ENCODE data around the gene CD40. TPM values are rescaled to one million over a fixed set of nuclear protein-coding genes. Genes with fewer than 3 reads are reported as not detected.

CD40 gene
- total and polyA plus RNA-seq, 3 donors from 2014 or later, result 5.0 to 8.8 (median 5.3) TPM

DNA sequence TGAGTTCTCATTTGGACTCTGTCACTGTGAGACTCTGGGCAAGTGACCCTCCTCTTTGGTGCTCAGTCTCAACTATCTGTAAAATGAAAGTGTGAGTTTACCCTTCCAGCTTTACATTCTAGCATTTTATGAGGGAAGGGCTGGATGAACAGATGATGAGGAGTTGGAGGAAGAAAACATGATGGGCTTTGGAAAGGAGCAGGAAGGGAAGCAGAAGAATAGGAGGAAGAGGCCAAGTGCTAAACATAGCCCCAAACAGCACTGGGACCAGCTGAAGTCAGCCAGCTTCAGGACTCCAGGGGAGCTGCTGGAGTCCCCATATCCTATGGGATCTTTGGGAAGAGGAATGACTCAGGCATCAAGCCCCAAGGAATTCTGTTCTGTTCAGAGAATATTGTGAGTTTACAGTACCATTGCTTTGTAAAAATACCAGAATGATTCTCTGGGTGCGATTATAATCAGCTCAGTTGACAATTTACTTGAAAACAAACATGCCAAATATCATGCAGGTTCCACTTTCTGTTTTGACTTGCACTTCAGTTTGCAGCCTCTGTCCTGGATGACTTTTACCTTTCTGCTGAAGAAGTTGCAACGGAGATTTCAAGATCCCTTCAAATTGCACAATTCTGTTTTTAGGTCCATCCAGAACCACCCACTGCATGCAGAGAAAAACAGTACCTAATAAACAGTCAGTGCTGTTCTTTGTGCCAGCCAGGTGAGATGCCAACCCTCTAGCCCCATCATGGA, 3.2 kb downstream of the CD40 start:
- Histone ChIP-seq H3K9me3 (no peaks in the 10 kb centered on the region), H3K4me3 (no peak overlapping the region), H3K27ac (no peak overlapping the region), H3K36me3 (ENCODE audit: low read depth, missing control alignments) (no peaks in the 10 kb centered on the region), H3K4me1 (no peaks in the 10 kb centered on the region), H3K27me3 (no peaks in the 10 kb centered on the region)
- no peak for TF ChIP-seq POLR2A (IDR thresholded peaks at IDR 0.05)
- TF ChIP-seq, protein P1, sequence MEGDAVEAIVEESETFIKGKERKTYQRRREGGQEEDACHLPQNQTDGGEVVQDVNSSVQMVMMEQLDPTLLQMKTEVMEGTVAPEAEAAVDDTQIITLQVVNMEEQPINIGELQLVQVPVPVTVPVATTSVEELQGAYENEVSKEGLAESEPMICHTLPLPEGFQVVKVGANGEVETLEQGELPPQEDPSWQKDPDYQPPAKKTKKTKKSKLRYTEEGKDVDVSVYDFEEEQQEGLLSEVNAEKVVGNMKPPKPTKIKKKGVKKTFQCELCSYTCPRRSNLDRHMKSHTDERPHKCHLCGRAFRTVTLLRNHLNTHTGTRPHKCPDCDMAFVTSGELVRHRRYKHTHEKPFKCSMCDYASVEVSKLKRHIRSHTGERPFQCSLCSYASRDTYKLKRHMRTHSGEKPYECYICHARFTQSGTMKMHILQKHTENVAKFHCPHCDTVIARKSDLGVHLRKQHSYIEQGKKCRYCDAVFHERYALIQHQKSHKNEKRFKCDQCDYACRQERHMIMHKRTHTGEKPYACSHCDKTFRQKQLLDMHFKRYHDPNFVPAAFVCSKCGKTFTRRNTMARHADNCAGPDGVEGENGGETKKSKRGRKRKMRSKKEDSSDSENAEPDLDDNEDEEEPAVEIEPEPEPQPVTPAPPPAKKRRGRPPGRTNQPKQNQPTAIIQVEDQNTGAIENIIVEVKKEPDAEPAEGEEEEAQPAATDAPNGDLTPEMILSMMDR (IDR thresholded peaks at IDR 0.05), result no peak
- 79 to 88% methylated on average over 2 of the region's 2 CpGs for WGBS, 2 donors
- intact Hi-C loops (cut with DNase I; ENCODE audit: low total_unique reads), result no loop called here
- DNase-seq, result no peak

DNA sequence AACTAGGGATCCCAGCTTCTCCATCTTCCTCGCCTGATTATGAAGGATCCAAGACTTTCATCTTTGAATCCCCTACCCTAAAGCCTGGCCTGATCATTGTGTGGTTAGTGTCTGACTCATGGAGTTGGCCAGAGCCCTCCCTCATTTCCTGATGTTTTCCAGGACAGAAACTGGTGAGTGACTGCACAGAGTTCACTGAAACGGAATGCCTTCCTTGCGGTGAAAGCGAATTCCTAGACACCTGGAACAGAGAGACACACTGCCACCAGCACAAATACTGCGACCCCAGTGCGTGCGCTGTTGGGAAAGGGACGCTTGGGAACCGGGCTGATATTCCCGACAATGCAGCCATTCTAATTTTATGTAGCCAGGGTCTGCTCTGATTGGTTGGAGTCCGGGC, 4.0 kb downstream of the CD40 start:
- Histone ChIP-seq H3K27me3 (no peaks in the 10 kb centered on the region), H3K36me3 (ENCODE audit: low read depth, missing control alignments) (no peaks in the 10 kb centered on the region), H3K9me3 (no peaks in the 10 kb centered on the region), H3K4me3 (no peak overlapping the region), H3K27ac (no peak overlapping the region), H3K4me1 (no peaks in the 10 kb centered on the region)
- intact Hi-C loops (cut with DNase I; ENCODE audit: low total_unique reads), result no loop called here
- no peak for DNase-seq
- WGBS, 2 donors, result 84 to 86% methylated on average over 11 of the region's 11 CpGs
- TF ChIP-seq, protein P1 (IDR thresholded peaks at IDR 0.05), result no peak
- no peak for TF ChIP-seq POLR2A (IDR thresholded peaks at IDR 0.05)

DNA sequence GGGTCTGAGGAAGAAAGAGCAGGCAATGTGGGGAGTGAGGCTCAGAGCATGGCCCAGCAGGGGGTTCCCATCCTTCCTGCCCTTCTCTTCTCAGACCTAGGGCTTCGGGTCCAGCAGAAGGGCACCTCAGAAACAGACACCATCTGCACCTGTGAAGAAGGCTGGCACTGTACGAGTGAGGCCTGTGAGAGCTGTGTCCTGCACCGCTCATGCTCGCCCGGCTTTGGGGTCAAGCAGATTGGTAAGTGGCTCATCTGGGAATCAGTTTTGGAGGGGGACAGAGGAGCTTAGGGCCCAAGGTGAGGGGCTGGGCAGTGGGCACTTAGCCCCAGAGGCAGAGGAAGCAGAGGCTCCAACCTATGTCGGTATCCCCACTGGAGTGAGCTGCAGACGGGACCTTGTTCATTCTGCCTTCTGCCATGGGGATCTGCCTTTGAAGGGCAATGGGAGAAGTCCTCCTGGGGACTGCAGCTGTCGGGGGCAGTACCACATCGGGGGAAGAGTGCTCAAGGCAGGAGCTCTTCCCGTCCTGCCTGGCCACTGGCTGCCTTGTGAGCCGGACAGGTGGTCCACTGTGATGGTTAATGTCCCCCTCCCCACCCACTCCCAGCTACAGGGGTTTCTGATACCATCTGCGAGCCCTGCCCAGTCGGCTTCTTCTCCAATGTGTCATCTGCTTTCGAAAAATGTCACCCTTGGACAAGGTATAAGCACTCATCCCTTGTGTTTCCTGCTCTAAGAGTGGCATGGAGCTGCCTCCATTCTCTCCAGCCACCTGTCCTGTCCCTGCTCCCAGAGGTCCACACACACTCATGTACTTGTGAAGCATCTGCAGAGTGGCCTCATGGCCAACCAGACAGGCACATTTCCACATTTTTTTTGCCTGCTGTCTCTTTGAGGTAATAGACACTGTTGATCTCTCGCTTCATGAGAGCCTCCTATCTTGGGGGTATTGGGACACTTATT, 4.7 kb downstream of the CD40 start:
- 90 to 92% methylated on average over 15 of the region's 15 CpGs for WGBS, 2 donors

DNA sequence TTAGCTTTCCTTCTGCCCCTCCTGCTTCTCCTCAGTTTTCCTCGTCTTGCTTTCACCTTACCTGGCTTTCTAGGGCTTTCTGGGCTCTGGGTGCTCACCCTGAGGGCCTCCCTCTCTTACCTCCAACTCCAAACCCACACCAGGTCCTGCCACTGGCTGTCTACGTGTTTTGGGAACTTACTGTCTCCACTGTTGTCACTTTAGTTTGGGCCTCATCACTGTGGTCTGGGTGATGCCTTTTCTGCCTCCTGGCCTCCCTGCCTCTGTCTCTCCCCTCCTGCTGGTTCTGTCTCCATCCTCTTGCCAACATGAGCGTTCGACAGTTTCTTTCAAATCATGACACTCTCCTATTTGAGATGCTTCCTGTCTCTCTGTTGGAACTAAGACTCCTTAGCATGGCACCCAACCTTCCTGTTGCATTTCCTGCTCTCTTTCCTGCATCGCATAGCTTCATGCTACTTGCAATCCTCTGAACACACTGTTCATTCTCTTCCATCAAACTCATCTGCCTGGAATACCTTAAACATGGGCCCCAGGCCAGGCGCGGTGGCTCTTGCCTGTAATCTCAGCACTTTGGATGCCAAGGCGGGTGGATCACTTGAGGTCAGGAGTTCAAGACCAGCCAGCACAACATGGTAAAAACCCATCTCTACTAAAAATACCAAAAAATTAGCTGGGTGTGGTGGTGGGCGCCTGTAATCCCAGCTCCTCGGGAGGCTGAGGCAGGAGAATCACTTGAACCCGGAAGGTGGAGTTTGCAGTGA, 5.5 kb downstream of the CD40 start:
- H3K9me3 ChIP-seq, result no peaks in the 10 kb centered on the region
- H3K4me1 ChIP-seq, result no peaks in the 10 kb centered on the region
- 91 to 93% methylated on average over 11 of the region's 11 CpGs for WGBS, 2 donors
- no peak for DNase-seq
- TF ChIP-seq POLR2A (IDR thresholded peaks at IDR 0.05), result no peak
- TF ChIP-seq, protein P1 (IDR thresholded peaks at IDR 0.05), result no peak
- no peak overlapping the region for H3K4me3 ChIP-seq
- no peaks in the 10 kb centered on the region for H3K27me3 ChIP-seq
- intact Hi-C loops (cut with DNase I; ENCODE audit: low total_unique reads), result no loop called here
- no peaks in the 10 kb centered on the region for H3K36me3 ChIP-seq (ENCODE audit: low read depth, missing control alignments)
- no peak overlapping the region for H3K27ac ChIP-seq

More for the DNA sequence above, 4.7 kb downstream of the CD40 start:
- no peaks in the 10 kb centered on the region for H3K27me3 ChIP-seq
- intact Hi-C loops (cut with DNase I; ENCODE audit: low total_unique reads), result no loop called here
- H3K36me3 ChIP-seq (ENCODE audit: low read depth, missing control alignments), result no peaks in the 10 kb centered on the region
- DNase-seq, result no peak
- H3K9me3 ChIP-seq, result no peaks in the 10 kb centered on the region
- no peak overlapping the region for H3K4me3 ChIP-seq
- H3K4me1 ChIP-seq, result no peaks in the 10 kb centered on the region
- H3K27ac ChIP-seq, result no peak overlapping the region
- TF ChIP-seq, protein P1 (IDR thresholded peaks at IDR 0.05), result no peak
- TF ChIP-seq POLR2A (IDR thresholded peaks at IDR 0.05), result no peak

Measured in testis (tissue), 3 donors.